ENCODE data around the gene GAS7. TPM values are rescaled to one million over a fixed set of nuclear protein-coding genes. Genes with fewer than 3 reads are reported as not detected.

Gene GAS7
- total and polyA plus RNA-seq, 12 donors, result 19.8 to 111 (median 61.8) TPM

DNA sequence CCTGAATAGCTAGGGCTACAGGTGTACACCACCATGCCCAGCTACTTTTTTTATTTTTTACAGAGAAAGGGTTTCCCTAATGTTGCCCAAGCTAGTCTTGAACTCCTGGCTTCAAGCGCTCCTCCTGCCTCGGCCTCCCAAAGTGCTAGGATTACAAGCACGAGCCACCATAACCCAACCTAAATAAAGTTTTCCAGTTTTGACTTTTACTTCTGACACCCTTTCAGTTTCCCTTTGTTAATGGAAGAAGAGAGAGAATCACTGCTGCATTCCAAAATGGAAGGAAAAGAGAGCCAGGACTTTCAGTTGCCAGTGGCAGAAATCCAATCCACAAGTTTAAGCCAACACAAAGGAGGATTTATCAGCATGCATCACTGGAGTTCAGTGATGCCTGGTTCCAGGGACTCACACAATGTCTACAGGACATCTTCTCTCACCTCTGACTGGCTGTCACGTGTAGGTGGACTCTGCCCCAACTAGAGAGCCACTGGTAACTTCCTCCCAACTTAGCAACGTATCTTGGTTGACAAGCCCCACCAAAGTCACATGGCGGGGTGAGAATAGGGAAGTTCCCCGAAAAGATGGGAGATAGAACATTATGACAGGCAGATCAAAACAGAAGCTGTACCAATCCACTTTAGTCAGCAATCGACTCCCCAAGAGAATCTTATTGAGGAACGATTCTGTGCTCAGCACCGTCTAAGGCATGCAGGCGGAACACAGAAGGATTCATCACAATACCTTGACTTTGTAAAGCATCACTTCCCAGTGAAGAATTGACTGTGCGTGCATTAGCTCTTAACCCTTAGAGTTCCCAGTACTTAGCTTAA is 46.5 kb downstream of the GAS7 start:
- H3K36me3 ChIP-seq, result no peaks in the 10 kb centered on the region
- no peak overlapping the region for H3K4me3 ChIP-seq
- no peaks in the 10 kb centered on the region for H3K27me3 ChIP-seq
- H3K27ac ChIP-seq, result peak overlapping the region in 4 of 10 donors; percentile 29 to 55 (median 32)
- peaks cover 0 to 60% (median 18%) of the 10 kb centered on the region in 9 donors for H3K4me1 ChIP-seq
- intact Hi-C loops (cut with DNase I), result no loop called here
- peak in 1 of 2 donors; percentile 35 for DNase-seq
- WGBS, 2 donors, result 70 to 80% methylated on average over 12 of the region's 12 CpGs
- peak in 6 of 8 donors; percentile 18 to 62 (median 38) for ATAC-seq
- no peaks in the 10 kb centered on the region for H3K9me3 ChIP-seq
- TF ChIP-seq, protein P1, sequence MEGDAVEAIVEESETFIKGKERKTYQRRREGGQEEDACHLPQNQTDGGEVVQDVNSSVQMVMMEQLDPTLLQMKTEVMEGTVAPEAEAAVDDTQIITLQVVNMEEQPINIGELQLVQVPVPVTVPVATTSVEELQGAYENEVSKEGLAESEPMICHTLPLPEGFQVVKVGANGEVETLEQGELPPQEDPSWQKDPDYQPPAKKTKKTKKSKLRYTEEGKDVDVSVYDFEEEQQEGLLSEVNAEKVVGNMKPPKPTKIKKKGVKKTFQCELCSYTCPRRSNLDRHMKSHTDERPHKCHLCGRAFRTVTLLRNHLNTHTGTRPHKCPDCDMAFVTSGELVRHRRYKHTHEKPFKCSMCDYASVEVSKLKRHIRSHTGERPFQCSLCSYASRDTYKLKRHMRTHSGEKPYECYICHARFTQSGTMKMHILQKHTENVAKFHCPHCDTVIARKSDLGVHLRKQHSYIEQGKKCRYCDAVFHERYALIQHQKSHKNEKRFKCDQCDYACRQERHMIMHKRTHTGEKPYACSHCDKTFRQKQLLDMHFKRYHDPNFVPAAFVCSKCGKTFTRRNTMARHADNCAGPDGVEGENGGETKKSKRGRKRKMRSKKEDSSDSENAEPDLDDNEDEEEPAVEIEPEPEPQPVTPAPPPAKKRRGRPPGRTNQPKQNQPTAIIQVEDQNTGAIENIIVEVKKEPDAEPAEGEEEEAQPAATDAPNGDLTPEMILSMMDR (IDR thresholded peaks at IDR 0.05), result no peak

DNA sequence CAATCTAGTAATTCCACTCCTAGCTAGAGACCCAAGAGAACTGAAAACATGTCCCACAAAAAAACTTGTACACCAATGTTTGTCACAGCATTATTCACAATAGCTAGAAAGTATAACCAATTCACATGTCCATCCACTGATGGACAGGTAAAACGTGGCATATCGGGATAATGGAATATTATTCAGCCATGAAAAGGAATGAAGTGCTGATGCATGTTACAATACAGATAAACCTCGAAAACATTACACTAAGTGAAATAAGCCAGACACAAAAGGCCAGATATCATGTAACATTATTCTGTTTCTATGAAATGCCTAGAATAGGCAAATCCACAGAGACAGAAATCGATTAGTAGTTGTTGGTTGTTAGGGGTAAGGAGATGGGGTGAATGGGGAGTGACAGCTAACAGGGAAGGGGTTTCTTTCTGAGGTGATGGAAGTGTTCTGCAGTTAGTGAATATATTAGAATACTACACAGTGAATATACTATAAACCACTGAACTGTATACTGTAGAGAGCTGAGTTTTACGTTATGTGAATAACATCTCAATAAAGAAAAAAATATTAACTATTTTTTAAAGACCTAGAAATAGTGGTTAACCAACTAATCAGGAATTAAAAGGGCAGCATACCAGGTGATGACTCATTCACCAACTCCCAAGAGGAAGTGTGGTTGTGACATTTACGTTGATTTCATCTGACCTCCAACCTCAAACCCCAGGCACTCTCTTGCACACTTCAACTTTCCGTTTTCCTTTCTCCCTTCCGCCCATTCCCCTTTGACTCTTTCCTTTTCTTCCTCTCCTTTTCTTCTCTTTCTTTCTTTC is 48.6 kb downstream of the GAS7 start:
- peak overlapping the region in 1 of 10 donors; percentile 65 for H3K27ac ChIP-seq

DNA sequence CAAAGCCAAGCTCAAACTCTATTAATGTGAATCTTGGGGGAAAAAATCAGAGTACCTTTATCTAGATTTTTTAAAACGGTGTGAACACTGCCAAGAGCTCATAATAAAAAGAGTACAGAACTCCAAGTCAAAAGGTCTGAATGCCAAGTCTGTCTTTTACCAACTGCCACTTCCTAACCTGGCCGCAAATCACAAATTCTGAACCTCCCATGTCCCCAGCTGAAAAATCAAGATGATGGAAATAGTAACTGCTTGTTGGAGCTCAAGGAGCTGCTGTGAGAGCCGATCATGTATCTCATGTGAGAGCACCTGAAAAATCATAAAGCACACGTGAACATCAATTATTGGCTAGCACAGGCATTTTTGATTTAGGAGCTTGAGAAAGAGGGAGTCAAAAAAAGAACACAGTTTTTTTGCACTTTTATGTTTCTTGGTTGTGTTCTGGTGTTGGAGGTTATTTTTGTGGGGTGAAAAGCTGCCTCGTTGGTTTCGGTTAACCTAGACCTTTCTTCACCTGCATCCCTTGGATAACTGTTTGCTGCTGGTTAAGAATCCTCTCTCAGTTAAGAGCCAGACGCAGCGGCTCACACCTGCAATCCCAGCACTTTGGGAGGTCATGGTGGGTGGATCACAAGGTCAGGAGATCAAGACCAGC is 50.5 kb downstream of the GAS7 start:
- Histone ChIP-seq H3K9me3 (no peaks in the 10 kb centered on the region), H3K4me3 (no peak overlapping the region), H3K36me3 (no peaks in the 10 kb centered on the region), H3K27ac (no peak overlapping the region), H3K27me3 (no peaks in the 10 kb centered on the region), H3K4me1 (peaks cover 0 to 53% (median 11%) of the 10 kb centered on the region in 9 donors)
- 74 to 79% methylated on average over 8 of the region's 8 CpGs for WGBS, 2 donors
- TF ChIP-seq, protein P1 (IDR thresholded peaks at IDR 0.05), result no peak
- DNase-seq (no peak), ATAC-seq (no peak)
- intact Hi-C loops (cut with DNase I), result no loop called here

More for the DNA sequence above, 48.6 kb downstream of the GAS7 start:
- no peaks in the 10 kb centered on the region for H3K27me3 ChIP-seq
- TF ChIP-seq, protein P1 (IDR thresholded peaks at IDR 0.05), result no peak
- H3K4me1 ChIP-seq, result peaks cover 0 to 48% (median 11%) of the 10 kb centered on the region in 9 donors
- H3K4me3 ChIP-seq, result no peak overlapping the region
- peak in 6 of 8 donors; percentile 36 to 71 (median 50) for ATAC-seq
- no peaks in the 10 kb centered on the region for H3K36me3 ChIP-seq
- 68 to 77% methylated on average over 8 of the region's 8 CpGs for WGBS, 2 donors
- intact Hi-C loops (cut with DNase I), result no loop called here
- no peaks in the 10 kb centered on the region for H3K9me3 ChIP-seq
- DNase-seq, result no peak

DNA sequence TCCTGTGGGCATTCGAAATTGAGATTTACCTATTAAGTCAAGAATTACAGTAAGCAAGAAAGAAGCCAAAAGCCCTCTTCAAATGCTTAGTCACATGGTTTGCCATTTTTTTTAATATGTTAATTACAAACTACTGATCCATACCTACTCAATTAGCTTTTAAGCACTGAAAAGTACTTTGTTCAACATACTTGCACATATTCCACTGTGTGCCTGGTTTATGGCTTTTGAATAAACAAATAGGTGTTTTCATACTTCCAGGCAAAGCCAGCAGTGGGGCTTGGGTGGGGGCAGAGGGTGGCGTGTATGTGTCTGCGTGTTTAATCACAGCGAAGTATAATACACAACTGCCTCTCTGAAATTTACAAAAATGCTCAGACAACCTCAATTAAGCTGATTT is 51.4 kb downstream of the GAS7 start:
- Histone ChIP-seq H3K4me1 (peaks cover 0 to 44% (median 11%) of the 10 kb centered on the region in 9 donors), H3K36me3 (no peaks in the 10 kb centered on the region), H3K27me3 (no peaks in the 10 kb centered on the region), H3K4me3 (no peak overlapping the region), H3K9me3 (no peaks in the 10 kb centered on the region), H3K27ac (no peak overlapping the region)
- TF ChIP-seq, protein P1 (IDR thresholded peaks at IDR 0.05), result no peak
- 73 to 91% methylated on average over 4 of the region's 4 CpGs for WGBS, 2 donors
- ATAC-seq (no peak), DNase-seq (no peak)
- intact Hi-C loops (cut with DNase I), result no loop called here

Measured in heart right ventricle (tissue), 16 donors.